Right cardiac atrium (tissue), 5 donors: ENCODE data around the gene SCOC. TPM values are rescaled to one million over a fixed set of nuclear protein-coding genes. Genes with fewer than 3 reads are reported as not detected.
A peak's percentile ranks its signal among the peaks of the same experiment; 100 is the strongest.

Source experiments
- ATAC-seq, 2 donors: fragments of 200-7000 bp; cut with Tn5 transposase; one replicate each; pipeline versions ENCODE4 v1.8.0 to v1.9.1; 2020; ENCODE audit warnings: moderate library complexity in 2 of 2, mild to moderate bottlenecking in 1 of 2
- DNase-seq, 3 donors: peaks; one replicate each; pipeline ENCODE4 v3.0.0-alpha.2; 2020
- H3K27ac ChIP-seq: one replicate; pipeline ENCODE4 v1.5.1; 2013; ENCODE audit warnings: mild to moderate bottlenecking, low read length, control low read depth, moderate library complexity
- H3K27me3 ChIP-seq: one replicate; pipeline ENCODE4 v1.6.1; 2013; ENCODE audit not compliant: control insufficient read depth, insufficient read depth
- H3K4me1 ChIP-seq: one replicate; pipeline ENCODE4 v1.6.1; 2013; ENCODE audit warnings: low read length; ENCODE audit not compliant: control insufficient read depth, insufficient read depth
- H3K4me3 ChIP-seq: one replicate; pipeline ENCODE4 v1.5.1; 2013; ENCODE audit warnings: low read length, control low read depth
- H3K9me3 ChIP-seq: one replicate; pipeline ENCODE4 v1.6.1; 2013; ENCODE audit warnings: low read length; ENCODE audit not compliant: control insufficient read depth
- WGBS: extraction: QIAGEN DNeasy Blood & Tissue Kit; methylation state at CpG from one replicate; pipeline ENCODE4 v1.1.7; 2013; 5-methylcytosine and 5-hydroxymethylcytosine counted together
- intact Hi-C, 4 donors: fragments of 100-400 bp; cut with DNase I; formaldehyde crosslinking; loops; one replicate each; pipeline versions ENCODE4 v1.11.0 to v1.14.0; 2022 to 2023
- polyA plus RNA-seq: library from polyadenylated mRNA; stranded (reverse); fragments of 200-250 nt; gene quantifications from one replicate; pipeline ENCODE4 v1.2.3, GENCODE V29; 2013
- total RNA-seq, 4 donors: library from RNA; stranded (reverse); fragmentation: NEBNext Ultra II Directional; extraction: Animal tissue kit (Norgen Biotek cat#: 25700); gene quantifications; one replicate each; pipeline ENCODE4 v1.2.1, GENCODE V29; 2021
- donor health status: healthy with polysubstance abuse.
- donor health status: DM: no; HTN: yes; CAD: no.
- donor health status: DM: no; HTN: no; CAD: no.
- donor health status: DM: no; HTN: yes; CAD: no; lungs with severe emphysema.
- donor health status: DM: yes; HTN: yes; CAD: no.

Gene SCOC
- total and polyA plus RNA-seq, 5 donors, result 82.3 to 108 (median 90.1) TPM

DNA sequence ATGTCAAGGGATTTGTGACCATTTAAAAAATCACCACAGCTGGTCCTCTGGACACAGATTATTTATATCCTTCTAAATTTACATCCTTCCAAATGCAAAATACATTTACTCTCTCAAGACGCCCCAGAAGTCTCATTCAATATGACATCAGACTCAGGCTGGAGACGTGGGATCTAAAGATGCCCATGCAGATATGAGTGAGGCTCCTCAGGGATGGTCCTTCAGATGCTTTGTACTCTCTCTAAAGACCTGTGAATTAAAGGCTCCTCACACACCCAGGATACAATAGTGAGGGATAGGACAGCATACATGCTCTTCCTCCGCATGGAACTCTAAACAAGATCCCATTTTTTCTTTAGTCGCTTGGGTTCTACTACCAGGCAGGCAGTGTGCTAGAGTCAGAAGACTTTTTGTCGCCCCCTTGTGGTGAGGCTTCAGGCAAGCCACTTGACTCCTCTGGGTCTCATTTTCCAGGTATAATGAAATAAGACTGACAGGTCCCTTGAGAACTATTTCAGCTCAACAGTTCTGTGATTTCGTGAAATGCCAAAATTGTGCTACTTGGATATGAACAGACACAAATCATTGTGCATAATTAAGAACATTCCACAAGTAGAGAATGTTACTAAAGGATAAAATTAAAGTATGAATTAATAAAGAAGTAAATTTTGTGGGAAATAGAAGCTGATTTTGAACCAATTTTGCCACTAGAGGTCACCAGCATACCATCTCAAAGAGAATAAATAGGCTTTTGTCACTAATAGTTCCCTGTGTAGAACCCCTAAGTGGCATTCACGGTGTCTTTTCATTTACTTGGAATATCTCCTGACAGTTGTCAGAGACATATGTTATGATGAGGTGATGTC is 13.7 kb upstream of the SCOC start:
- Histone ChIP-seq H3K4me3 (no peak overlapping the region), H3K4me1 (peaks cover 3% of the 10 kb centered on the region), H3K9me3 (no peaks in the 10 kb centered on the region), H3K27ac (no peak overlapping the region), H3K27me3 (no peaks in the 10 kb centered on the region)
- 26% methylated on average over 7 of the region's 7 CpGs for WGBS
- peak; percentile 70 to 84 (median 74) for DNase-seq
- intact Hi-C loops, result loop anchor here (5.0 to 10.0 kb wide), 4 partner anchors 245 to 495 kb away; no protein-coding TSS in a partner anchor
- ATAC-seq, result peak; percentile 79 to 83

DNA sequence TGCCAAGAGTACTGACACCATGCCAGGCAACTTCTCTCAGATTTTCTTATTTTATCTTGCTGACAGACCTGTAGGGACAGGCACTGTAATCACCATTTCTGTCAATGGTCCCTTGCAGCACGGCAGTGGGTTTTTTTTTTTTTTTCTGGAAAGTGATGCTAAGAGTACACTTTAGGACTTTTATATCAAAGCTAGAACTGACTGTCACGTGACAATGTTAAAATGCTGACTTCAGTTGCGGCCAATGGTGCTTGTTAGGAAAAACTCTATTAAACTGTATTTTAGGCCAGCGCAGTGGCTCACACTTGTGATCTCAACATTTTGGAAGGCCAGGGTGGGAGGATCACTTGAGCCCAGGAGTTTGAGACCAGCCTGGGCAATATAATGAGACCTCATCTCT is 12.3 kb upstream of the SCOC start:
- Histone ChIP-seq H3K4me3 (no peak overlapping the region), H3K27me3 (no peaks in the 10 kb centered on the region), H3K9me3 (no peaks in the 10 kb centered on the region), H3K27ac (no peak overlapping the region), H3K4me1 (peaks cover 3% of the 10 kb centered on the region)
- 87% methylated on average over 4 of the region's 4 CpGs for WGBS
- ATAC-seq, result no peak
- intact Hi-C loops, result loop anchor here in 2 of 4 donors (5.0 to 10.0 kb wide), 3 partner anchors 244 to 494 kb away; no protein-coding TSS in a partner anchor
- no peak for DNase-seq

DNA sequence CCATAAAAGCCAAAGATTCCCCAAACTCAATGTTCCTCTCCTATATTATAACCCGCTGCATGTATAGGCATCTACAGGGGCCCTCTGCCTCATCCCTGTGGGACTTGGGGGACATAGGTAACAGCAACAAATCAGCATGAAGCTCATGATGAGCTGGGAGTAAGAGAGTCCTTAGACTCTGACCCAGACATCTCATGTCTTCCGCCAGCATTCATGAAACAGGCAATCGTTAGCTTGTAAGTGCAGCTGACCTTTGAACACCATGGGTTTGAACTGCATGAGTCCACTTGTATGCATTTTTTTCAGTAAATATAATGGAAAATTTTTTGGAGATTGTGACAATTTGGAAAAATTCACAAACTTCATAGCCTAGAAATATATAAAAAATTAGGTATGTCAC is 10.4 kb upstream of the SCOC start:
- Histone ChIP-seq H3K4me1 (peaks cover 3% of the 10 kb centered on the region), H3K27me3 (no peaks in the 10 kb centered on the region), H3K27ac (no peak overlapping the region), H3K9me3 (no peaks in the 10 kb centered on the region), H3K4me3 (no peak overlapping the region)
- intact Hi-C loops, result loop anchor here in 2 of 4 donors (5.0 to 10.0 kb wide), 3 partner anchors 242 to 492 kb away; no protein-coding TSS in a partner anchor
- WGBS, result 78% methylated on average over 3 of the region's 3 CpGs
- ATAC-seq (no peak), DNase-seq (no peak)

DNA sequence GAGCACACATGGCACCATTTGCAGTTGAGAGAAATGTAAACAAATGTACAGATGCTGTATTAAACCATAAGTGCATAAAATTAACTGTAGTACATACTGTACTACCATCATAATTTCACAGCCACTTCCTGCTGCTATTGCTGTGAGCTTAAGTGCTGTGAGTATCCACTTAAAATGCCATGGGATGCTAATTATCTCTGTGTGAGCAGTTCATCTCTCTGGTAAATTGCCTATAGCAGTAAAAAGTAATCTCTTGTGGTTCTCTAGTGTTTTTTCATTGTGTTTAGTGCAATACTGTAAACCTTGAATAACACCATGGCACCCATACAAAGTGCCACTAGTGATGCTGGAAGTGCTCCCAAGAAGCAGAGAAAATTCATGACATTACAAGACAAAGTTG is 9.9 kb upstream of the SCOC start:
- peak; percentile 45 to 73 for ATAC-seq
- no peak for DNase-seq
- H3K27ac ChIP-seq, result no peak overlapping the region
- H3K4me1 ChIP-seq, result peaks cover 3% of the 10 kb centered on the region
- no peaks in the 10 kb centered on the region for H3K27me3 ChIP-seq
- no peaks in the 10 kb centered on the region for H3K9me3 ChIP-seq
- no peak overlapping the region for H3K4me3 ChIP-seq
- intact Hi-C loops, result loop anchor here in 2 of 4 donors (5.0 to 10.0 kb wide), 3 partner anchors 241 to 491 kb away; no protein-coding TSS in a partner anchor

DNA sequence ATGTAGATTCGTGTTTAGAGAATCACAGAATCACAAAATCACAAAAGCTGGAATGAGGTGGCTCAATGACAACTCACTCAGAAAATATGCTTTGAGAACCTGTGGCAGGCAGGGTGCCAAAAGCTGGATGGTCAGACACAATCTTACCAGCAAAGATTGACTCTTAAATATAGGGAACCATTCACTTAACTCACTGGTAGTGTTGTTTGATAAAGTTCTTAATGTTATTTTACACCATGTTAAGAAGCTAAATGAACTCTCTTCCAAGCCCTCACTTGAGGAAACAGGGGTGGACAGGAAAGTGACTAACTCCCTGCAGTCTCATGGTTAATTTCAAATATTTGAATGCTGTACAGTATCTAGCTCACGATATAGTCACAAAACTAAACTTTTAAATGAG is 5.7 kb upstream of the SCOC start:
- DNase-seq (no peak), ATAC-seq (no peak)
- peaks cover 3% of the 10 kb centered on the region for H3K4me1 ChIP-seq
- no peaks in the 10 kb centered on the region for H3K9me3 ChIP-seq
- 69% methylated on average over 2 of the region's 2 CpGs for WGBS
- no peak overlapping the region for H3K27ac ChIP-seq
- intact Hi-C loops, result loop anchor here in 2 of 4 donors (10.0 kb wide), 2 partner anchors 237 to 487 kb away; no protein-coding TSS in a partner anchor
- no peaks in the 10 kb centered on the region for H3K27me3 ChIP-seq
- no peak overlapping the region for H3K4me3 ChIP-seq

DNA sequence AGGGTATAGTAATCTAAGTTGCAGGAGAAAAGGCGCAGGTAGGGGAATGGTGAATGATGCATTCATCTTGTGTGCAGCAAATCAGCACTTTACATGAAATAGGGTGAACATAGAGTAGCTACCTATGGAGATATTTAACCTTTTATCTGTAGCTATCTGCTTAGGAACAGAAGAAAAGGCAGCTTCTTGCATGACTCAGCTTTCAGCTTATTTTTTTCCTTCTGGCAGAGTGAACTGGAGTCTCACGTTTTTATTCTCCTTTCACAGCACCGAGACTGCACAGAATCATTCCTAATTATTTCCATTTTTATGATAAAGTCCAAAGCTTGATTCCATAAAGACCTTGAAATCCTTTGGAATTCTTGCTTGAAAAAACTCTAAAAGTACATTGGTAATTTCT is 4.8 kb upstream of the SCOC start:
- DNase-seq (no peak), ATAC-seq (no peak)
- no peak overlapping the region for H3K27ac ChIP-seq
- H3K9me3 ChIP-seq, result no peaks in the 10 kb centered on the region
- WGBS, result 85% methylated on average over 3 of the region's 3 CpGs
- H3K4me3 ChIP-seq, result no peak overlapping the region
- intact Hi-C loops, result loop anchor here in 2 of 4 donors (10.0 kb wide), 2 partner anchors 236 to 486 kb away; no protein-coding TSS in a partner anchor
- no peaks in the 10 kb centered on the region for H3K27me3 ChIP-seq
- H3K4me1 ChIP-seq, result no peaks in the 10 kb centered on the region

DNA sequence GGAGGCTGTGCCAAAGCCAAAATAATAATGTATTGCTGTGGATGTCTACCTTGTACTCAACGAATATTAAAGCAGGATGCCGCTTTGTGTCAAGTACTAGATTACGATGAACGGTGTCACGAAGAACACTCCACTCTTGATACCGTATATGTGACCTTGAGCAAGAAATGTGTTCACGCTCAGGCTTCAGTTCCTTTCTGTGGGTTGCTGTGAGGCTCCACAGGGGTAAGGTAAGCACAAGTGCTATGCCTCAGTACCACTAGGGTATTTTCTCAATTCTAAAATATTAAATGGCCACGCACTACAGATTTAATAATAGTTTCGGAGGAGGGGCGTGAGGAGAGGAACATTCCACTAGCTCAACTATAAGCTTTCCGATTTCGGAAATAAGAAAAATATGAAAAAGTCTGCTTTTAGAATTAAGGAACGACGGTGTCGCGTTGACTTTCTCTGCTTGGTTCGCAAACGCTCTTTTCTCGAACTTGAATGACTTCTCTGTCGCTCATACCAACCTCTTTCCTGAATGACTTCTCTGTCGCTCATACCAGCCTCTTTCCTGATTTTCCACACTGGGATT is 607 bp upstream of the SCOC start:
- peaks cover 2% of the 10 kb centered on the region for H3K4me1 ChIP-seq
- H3K4me3 ChIP-seq, result peak overlapping the region; percentile 69
- H3K27me3 ChIP-seq, result no peaks in the 10 kb centered on the region
- WGBS, result under 1% methylated on average over 21 of the region's 21 CpGs
- DNase-seq, result no peak
- peak; percentile 24 to 44 for ATAC-seq
- H3K27ac ChIP-seq, result peak overlapping the region; percentile 90
- no peaks in the 10 kb centered on the region for H3K9me3 ChIP-seq
- intact Hi-C loops, result loop anchor here in 1 of 4 donors (5.0 kb wide), 1 partner anchor 154 kb away; no protein-coding TSS in a partner anchor

DNA sequence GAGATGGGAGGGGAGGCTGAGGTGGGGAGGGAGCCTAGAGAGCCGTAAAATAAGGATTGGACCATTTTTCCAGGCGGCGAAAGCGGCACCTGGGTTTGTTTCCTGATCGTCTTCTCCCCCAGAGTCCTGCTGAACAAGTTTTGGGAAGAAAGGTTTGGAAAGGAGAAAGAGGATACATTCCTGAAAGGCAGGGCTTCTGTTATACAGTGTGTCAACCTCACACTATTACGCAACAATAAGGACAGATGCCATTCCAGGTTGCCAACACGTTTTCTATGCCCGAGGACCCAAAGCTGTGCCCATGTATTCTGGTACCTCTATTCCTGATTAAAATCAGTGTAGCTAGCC is 658 bp downstream of the SCOC start:
- H3K9me3 ChIP-seq, result no peaks in the 10 kb centered on the region
- no peaks in the 10 kb centered on the region for H3K27me3 ChIP-seq
- peak overlapping the region; percentile 65 for H3K4me3 ChIP-seq
- no peak for ATAC-seq
- H3K4me1 ChIP-seq, result peaks cover 2% of the 10 kb centered on the region
- WGBS, result 5% methylated on average over 8 of the region's 8 CpGs
- intact Hi-C loops, result loop anchor here in 1 of 4 donors (5.0 kb wide), 1 partner anchor 153 kb away; no protein-coding TSS in a partner anchor
- peak overlapping the region; percentile 72 for H3K27ac ChIP-seq
- no peak for DNase-seq

DNA sequence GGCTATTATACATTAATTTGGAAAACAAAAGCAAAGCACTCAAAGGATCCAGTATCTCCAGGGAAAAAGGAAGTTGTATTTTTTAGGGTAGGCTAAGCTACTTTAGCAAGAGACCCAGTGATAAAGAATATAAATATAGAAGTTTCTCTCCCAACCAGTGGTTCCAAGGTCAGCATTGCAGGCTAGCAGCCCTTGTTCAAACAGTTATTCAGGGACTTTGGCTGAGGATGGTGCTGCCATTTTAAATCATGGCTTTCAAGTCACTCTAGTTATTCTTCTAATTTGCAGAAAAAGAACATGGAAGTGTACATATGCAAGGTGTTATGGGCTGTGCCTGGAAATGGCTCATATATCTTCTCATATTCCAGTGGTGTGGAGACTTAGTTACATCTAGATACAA is 9.3 kb downstream of the SCOC start:
- Histone ChIP-seq H3K4me1 (no peaks in the 10 kb centered on the region), H3K27me3 (no peaks in the 10 kb centered on the region), H3K27ac (peak overlapping the region; percentile 58), H3K4me3 (no peak overlapping the region), H3K9me3 (no peaks in the 10 kb centered on the region)
- intact Hi-C loops, result no loop called here
- ATAC-seq, result no peak
- DNase-seq, result no peak

DNA sequence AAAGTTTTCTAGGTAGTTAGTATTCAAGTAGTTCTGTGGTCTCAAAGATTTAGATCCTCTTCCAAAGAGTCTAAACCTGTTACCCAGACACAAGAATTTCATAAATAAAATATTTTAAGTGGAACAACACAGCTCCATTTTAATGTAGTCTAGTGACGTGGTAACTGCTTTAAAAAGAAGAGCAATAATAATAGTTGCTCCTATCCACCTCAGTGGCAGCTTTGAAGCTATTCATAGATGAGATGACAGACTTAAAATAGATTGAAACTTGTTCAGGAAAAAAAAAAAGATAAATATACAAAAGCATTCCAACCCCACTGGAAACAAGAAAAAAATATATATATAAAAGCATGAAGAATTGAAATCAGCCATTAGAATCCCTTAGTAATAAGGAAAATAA is 14.6 kb downstream of the SCOC start:
- WGBS, result 66% methylated on average over 1 of the region's 1 CpG
- intact Hi-C loops, result no loop called here

DNA sequence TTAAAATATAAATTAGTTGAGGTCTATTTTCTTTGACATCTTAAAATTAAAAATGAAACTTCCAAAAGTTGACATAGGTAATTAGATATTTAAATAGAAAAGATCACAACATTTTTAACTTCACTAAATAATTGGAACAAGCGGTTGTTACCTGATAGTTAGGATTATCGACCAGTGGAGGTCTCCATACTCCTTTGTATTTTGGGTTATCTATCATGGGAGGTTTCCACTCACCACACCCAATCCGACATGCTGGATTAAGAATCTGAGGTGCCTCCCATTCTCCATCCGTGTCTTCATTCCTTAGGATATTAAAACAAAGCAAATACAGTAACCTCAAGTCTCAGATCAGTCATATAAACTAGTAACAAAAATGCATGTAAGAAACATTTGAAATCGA is 22.2 kb downstream of the SCOC start:
- no peaks in the 10 kb centered on the region for H3K4me1 ChIP-seq
- H3K9me3 ChIP-seq, result no peaks in the 10 kb centered on the region
- intact Hi-C loops, result no loop called here
- H3K27me3 ChIP-seq, result no peaks in the 10 kb centered on the region
- H3K27ac ChIP-seq, result no peak overlapping the region
- H3K4me3 ChIP-seq, result no peak overlapping the region
- ATAC-seq (no peak), DNase-seq (no peak)
- WGBS, result 69% methylated on average over 5 of the region's 5 CpGs

More for the DNA sequence above, 14.6 kb downstream of the SCOC start:
- DNase-seq (no peak), ATAC-seq (no peak)
- Histone ChIP-seq H3K9me3 (no peaks in the 10 kb centered on the region), H3K4me3 (no peak overlapping the region), H3K4me1 (no peaks in the 10 kb centered on the region), H3K27me3 (no peaks in the 10 kb centered on the region), H3K27ac (no peak overlapping the region)
